ENCODE results near the gene UMOD.
A peak's percentile ranks its signal among the peaks of the same experiment; 100 is the strongest.

The UMOD gene

GRCh38 chr16:20339744-20340143, 12.8 kb downstream of the UMOD start:
- Histone ChIP-seq H3K4ac (ENCODE audit: low read depth, low read length) (no peak overlapping the region), H3K23ac (ENCODE audit: low read length) (no peak overlapping the region), H3K14ac (ENCODE audit: low read length) (no peak overlapping the region), H3K4me2 (ENCODE audit: low read length) (no peak overlapping the region), H2BK5ac (ENCODE audit: low read depth, low read length, poor library complexity) (no peak overlapping the region), H2BK12ac (ENCODE audit: low read length) (no peak overlapping the region), H2AK5ac (ENCODE audit: low read length) (no peak overlapping the region), H3K4me3 (ENCODE audit: low read depth, low read length) (no peak overlapping the region), H4K91ac (ENCODE audit: low read depth, low read length) (no peak overlapping the region), H3K79me1 (ENCODE audit: low read length) (no peaks in the 10 kb centered on the region), H2AFZ (ENCODE audit: insufficient read depth, low read length, poor library complexity) (no peak overlapping the region), H3K9me3 (ENCODE audit: insufficient read depth, low read depth, low read length) (no peaks in the 10 kb centered on the region), H4K12ac (ENCODE audit: low read depth, low read length) (no peak overlapping the region), H3K36me3 (ENCODE audit: control insufficient read depth in 1 of 2, insufficient read depth in 2 of 2, low read length in 2 of 2) (no peaks in the 10 kb centered on the region), H4K8ac (ENCODE audit: low read depth, low read length) (no peak overlapping the region), H3K27ac (ENCODE audit: low read depth, low read length) (no peak overlapping the region), H3K27me3 (ENCODE audit: insufficient read depth, low read length) (no peaks in the 10 kb centered on the region), H3K18ac (ENCODE audit: low read length) (no peak overlapping the region), H3K79me2 (ENCODE audit: control insufficient read depth, insufficient read depth, low read length, poor library complexity) (no peaks in the 10 kb centered on the region), H3K4me1 (ENCODE audit: control insufficient read depth in 1 of 2, insufficient read depth in 2 of 2, low read length in 2 of 2) (no peaks in the 10 kb centered on the region), H2BK120ac (ENCODE audit: insufficient read depth, low read length, poor library complexity) (no peak overlapping the region), H3K9ac (ENCODE audit: low read length) (no peak overlapping the region)
- no CpG with 5 or more reads among the region's 3 CpGs for WGBS (ENCODE audit: extremely low coverage, insufficient coverage, insufficient read length)
- DNase-seq, result peak in 1 of 2 donors; percentile 14

- no peak overlapping the region for H2BK120ac ChIP-seq (ENCODE audit: insufficient read depth, low read length, poor library complexity)
- H4K8ac ChIP-seq (ENCODE audit: low read depth, low read length), result no peak overlapping the region
- no peak overlapping the region for H3K23ac ChIP-seq (ENCODE audit: low read length)
- no CpG with 5 or more reads among the region's 2 CpGs for WGBS (ENCODE audit: extremely low coverage, insufficient coverage, insufficient read length)
- no peaks in the 10 kb centered on the region for H3K27me3 ChIP-seq (ENCODE audit: insufficient read depth, low read length)
- H2BK5ac ChIP-seq (ENCODE audit: low read depth, low read length, poor library complexity), result no peak overlapping the region
- DNase-seq, result no peak
- H3K18ac ChIP-seq (ENCODE audit: low read length), result no peak overlapping the region
- H3K14ac ChIP-seq (ENCODE audit: low read length), result no peak overlapping the region
- H3K79me2 ChIP-seq (ENCODE audit: control insufficient read depth, insufficient read depth, low read length, poor library complexity), result no peaks in the 10 kb centered on the region
- H4K91ac ChIP-seq (ENCODE audit: low read depth, low read length), result no peak overlapping the region
- H4K12ac ChIP-seq (ENCODE audit: low read depth, low read length), result no peak overlapping the region
- H3K79me1 ChIP-seq (ENCODE audit: low read length), result no peaks in the 10 kb centered on the region
- H3K4ac ChIP-seq (ENCODE audit: low read depth, low read length), result no peak overlapping the region
- no peak overlapping the region for H3K9ac ChIP-seq (ENCODE audit: low read length)
- no peaks in the 10 kb centered on the region for H3K36me3 ChIP-seq (ENCODE audit: control insufficient read depth in 1 of 2, insufficient read depth in 2 of 2, low read length in 2 of 2)
- no peak overlapping the region for H3K4me3 ChIP-seq (ENCODE audit: low read depth, low read length)
- no peak overlapping the region for H3K4me2 ChIP-seq (ENCODE audit: low read length)
- no peaks in the 10 kb centered on the region for H3K4me1 ChIP-seq (ENCODE audit: control insufficient read depth in 1 of 2, insufficient read depth in 2 of 2, low read length in 2 of 2)
- no peak overlapping the region for H2AK5ac ChIP-seq (ENCODE audit: low read length)
- no peak overlapping the region for H3K27ac ChIP-seq (ENCODE audit: low read depth, low read length)
- no peaks in the 10 kb centered on the region for H3K9me3 ChIP-seq (ENCODE audit: insufficient read depth, low read depth, low read length)
- H2AFZ ChIP-seq (ENCODE audit: insufficient read depth, low read length, poor library complexity), result no peak overlapping the region
- no peak overlapping the region for H2BK12ac ChIP-seq (ENCODE audit: low read length)
These were observed 15.6 kb downstream of the UMOD start for GRCh38 chr16:20336955-20337354.

- Histone ChIP-seq H3K9me3 (ENCODE audit: insufficient read depth, low read depth, low read length) (no peaks in the 10 kb centered on the region), H4K12ac (ENCODE audit: low read depth, low read length) (no peak overlapping the region), H2AFZ (ENCODE audit: insufficient read depth, low read length, poor library complexity) (no peak overlapping the region), H4K91ac (ENCODE audit: low read depth, low read length) (no peak overlapping the region), H3K79me1 (ENCODE audit: low read length) (no peaks in the 10 kb centered on the region), H3K4ac (ENCODE audit: low read depth, low read length) (no peak overlapping the region), H2BK5ac (ENCODE audit: low read depth, low read length, poor library complexity) (no peak overlapping the region), H3K18ac (ENCODE audit: low read length) (no peak overlapping the region), H3K27ac (ENCODE audit: low read depth, low read length) (no peak overlapping the region), H3K4me1 (ENCODE audit: control insufficient read depth in 1 of 2, insufficient read depth in 2 of 2, low read length in 2 of 2) (no peaks in the 10 kb centered on the region), H3K4me2 (ENCODE audit: low read length) (no peak overlapping the region), H3K14ac (ENCODE audit: low read length) (no peak overlapping the region), H3K27me3 (ENCODE audit: insufficient read depth, low read length) (no peaks in the 10 kb centered on the region), H3K23ac (ENCODE audit: low read length) (no peak overlapping the region), H2BK120ac (ENCODE audit: insufficient read depth, low read length, poor library complexity) (no peak overlapping the region), H3K79me2 (ENCODE audit: control insufficient read depth, insufficient read depth, low read length, poor library complexity) (no peaks in the 10 kb centered on the region), H3K9ac (ENCODE audit: low read length) (no peak overlapping the region), H3K4me3 (ENCODE audit: low read depth, low read length) (no peak overlapping the region), H2AK5ac (ENCODE audit: low read length) (no peak overlapping the region), H2BK12ac (ENCODE audit: low read length) (no peak overlapping the region), H4K8ac (ENCODE audit: low read depth, low read length) (no peak overlapping the region), H3K36me3 (ENCODE audit: control insufficient read depth in 1 of 2, insufficient read depth in 2 of 2, low read length in 2 of 2) (no peaks in the 10 kb centered on the region)
- DNase-seq, result peak; percentile 67 to 79
- WGBS (ENCODE audit: extremely low coverage, insufficient coverage, insufficient read length), result no CpG with 5 or more reads among the region's 1 CpG
These were observed 18.1 kb downstream of the UMOD start for GRCh38 chr16:20334396-20334795.

DNA sequence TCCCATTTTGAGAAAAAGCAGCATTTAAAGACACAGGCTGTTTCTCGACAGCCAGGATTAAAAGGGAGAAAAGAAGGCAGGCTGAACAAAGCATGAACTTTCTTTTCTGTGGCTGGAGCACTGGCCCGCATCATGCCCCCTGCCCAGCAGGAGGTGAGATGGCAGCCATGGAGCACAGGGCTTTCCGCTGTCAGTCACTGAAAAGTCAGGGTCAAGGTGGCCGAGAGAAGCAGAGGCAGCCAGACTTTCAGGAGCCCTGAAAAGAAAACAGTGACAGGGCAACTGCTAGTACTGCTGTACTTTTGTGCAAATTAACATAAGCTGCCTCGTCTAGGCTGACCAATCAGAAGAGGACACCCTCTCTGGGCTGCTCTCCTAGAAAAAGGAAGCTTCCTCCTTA, 19.4 kb downstream of the UMOD start:
- WGBS (ENCODE audit: extremely low coverage, insufficient coverage, insufficient read length), result no CpG with 5 or more reads among the region's 5 CpGs
- no peak overlapping the region for H4K91ac ChIP-seq (ENCODE audit: low read depth, low read length)

More for the DNA sequence above, 19.4 kb downstream of the UMOD start:
- Histone ChIP-seq H3K36me3 (ENCODE audit: control insufficient read depth in 1 of 2, insufficient read depth in 2 of 2, low read length in 2 of 2) (no peaks in the 10 kb centered on the region), H3K4me3 (ENCODE audit: low read depth, low read length) (no peak overlapping the region), H3K4ac (ENCODE audit: low read depth, low read length) (no peak overlapping the region), H4K8ac (ENCODE audit: low read depth, low read length) (no peak overlapping the region), H2BK12ac (ENCODE audit: low read length) (no peak overlapping the region), H3K18ac (ENCODE audit: low read length) (no peak overlapping the region), H3K14ac (ENCODE audit: low read length) (no peak overlapping the region), H3K9me3 (ENCODE audit: insufficient read depth, low read depth, low read length) (no peaks in the 10 kb centered on the region), H2AFZ (ENCODE audit: insufficient read depth, low read length, poor library complexity) (no peak overlapping the region), H3K27ac (ENCODE audit: low read depth, low read length) (no peak overlapping the region), H3K23ac (ENCODE audit: low read length) (no peak overlapping the region), H2AK5ac (ENCODE audit: low read length) (no peak overlapping the region), H2BK5ac (ENCODE audit: low read depth, low read length, poor library complexity) (no peak overlapping the region), H4K12ac (ENCODE audit: low read depth, low read length) (no peak overlapping the region), H3K79me2 (ENCODE audit: control insufficient read depth, insufficient read depth, low read length, poor library complexity) (no peaks in the 10 kb centered on the region), H3K79me1 (ENCODE audit: low read length) (no peaks in the 10 kb centered on the region), H3K4me2 (ENCODE audit: low read length) (no peak overlapping the region), H3K4me1 (ENCODE audit: control insufficient read depth in 1 of 2, insufficient read depth in 2 of 2, low read length in 2 of 2) (no peaks in the 10 kb centered on the region), H3K27me3 (ENCODE audit: insufficient read depth, low read length) (no peaks in the 10 kb centered on the region), H2BK120ac (ENCODE audit: insufficient read depth, low read length, poor library complexity) (no peak overlapping the region), H3K9ac (ENCODE audit: low read length) (no peak overlapping the region)
- peak; percentile 29 to 44 for DNase-seq

Measured in trophoblast cell (in vitro differentiated cells and primary cell).